IPS-NIHi11 (cell line): ENCODE results near the gene ADAMTS17.

Experiments used
- DNase-seq: peaks from one replicate; pipeline ENCODE4 v3.0.0; 2012; ENCODE audit warnings: mixed read lengths, low spot score

Gene ADAMTS17

DNA sequence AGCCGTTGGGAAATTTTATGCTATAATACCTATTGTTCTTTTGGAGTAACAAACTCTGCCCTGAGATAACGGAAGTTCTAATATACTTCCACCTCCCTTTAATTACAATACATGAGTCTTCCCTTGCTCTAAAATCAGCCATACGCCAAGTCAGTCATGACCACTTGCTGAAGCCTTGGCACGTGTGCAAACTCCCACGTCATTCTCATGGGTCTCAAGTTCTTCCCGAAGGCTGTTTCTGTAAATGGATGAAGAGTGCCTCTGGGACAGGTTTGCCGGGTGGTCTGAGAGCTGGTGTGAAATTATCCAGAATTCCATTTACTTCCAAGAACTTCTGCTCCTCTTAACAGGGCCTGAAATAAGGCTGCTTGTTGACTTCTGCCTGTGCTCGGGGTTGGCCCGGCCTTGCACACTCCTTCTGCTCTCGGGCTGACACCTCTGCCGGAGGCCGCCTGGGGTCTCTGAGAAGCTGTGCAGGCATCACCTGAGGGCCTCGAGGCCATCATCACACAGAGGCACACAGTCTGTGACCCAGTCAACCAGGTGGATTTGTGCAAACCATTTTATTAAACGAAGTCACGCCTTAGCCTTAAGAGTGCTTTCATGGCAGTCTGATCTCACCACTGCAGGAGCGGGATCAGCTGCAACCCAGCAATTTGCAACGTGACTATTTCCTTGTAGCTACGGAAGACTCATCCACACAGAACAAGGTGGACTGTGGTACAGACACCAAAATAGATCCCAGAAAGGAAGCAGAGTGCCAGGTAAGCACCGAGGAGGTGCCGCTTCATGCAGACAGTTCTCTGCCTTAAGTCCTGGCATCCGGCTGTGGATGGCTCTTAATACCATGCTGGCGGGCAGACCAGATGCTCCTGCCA lies 120.1 kb downstream of the ADAMTS17 start:
- DNase-seq, result no peak

DNA sequence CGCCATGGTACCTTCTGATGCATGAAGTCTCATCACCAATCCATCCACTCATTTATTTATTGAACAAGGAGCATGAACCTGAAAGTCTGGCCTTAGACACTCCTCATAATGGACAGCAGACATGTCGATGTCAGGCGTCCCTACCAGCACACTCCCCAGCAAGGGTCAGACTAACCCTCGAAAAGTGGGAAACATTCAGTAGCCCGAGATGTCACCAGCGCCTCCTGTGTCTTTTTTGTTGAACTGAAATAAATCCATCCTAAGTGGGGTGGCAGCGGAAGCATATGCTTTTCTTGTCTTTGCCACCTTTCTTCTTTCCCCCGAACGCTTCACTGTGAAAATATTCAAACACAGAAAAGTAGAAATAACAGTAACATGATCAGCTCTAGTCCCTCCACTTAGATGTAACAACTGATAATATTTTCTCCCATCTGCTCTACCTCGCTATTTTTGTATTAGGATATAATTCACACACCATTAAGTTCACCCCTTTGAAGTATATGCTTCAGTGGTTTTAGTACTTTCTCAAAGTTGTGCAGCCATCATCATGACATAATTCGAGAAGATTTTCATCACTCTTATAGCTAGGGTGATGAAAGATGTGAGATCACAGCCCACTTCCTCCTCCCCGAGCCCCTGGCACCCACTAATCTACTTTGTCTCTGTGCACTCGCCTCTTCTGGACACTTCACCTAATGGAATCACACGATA lies 121.6 kb downstream of the ADAMTS17 start:
- no peak for DNase-seq

DNA sequence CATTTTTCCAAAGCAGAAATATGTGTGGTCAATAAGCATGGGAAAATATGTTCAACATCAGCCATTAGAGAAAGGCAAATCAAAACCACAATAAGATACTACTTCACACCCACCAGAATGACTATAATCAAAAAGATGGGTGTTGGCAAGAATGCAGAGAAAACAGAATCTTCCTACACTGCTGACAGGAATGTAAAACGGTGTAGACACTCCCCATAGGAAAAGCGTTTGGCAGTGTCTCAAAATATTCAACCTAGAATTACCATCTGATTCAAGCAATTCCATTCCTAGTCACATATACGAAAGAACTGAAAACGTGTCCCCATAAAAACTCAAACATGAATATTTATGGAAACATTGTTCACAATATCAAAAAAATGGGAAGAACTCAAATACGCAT lies 123.3 kb downstream of the ADAMTS17 start:
- no peak for DNase-seq

DNA sequence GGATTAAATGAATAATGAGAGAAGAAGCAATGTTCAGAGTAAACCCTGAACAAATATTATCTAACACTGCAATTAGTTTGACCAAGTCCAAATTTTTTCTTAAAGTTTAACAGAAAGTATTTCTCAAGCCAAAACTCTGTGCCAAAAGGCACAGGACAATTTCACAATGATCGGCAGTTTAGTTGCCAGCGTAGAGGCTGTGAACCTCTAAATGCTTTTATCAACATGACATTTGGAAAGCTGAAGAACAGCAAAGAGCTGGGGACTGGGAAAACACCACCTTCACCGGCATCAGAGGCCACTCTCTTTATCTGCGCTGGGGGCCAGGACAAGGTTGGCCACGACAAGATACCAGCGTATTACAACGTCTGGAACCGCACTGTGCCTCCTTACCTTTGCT lies 125.6 kb downstream of the ADAMTS17 start:
- no peak for DNase-seq

DNA sequence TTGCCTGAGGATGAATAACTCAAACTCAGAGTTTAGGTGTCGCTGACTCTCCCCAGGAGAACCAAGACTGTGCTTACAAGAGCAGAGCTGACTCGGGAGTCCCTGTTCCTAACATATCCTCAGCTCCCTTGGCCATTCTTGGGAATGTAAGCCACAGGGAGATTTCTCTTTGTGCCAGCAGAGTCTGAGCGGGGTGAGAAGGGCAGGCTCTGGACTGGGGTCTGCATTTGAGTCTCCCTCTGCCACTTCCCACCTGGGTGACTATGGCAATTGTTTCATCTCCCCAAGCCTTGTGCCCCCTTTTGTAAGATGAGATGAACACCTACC lies 126.0 kb downstream of the ADAMTS17 start:
- no peak for DNase-seq

DNA sequence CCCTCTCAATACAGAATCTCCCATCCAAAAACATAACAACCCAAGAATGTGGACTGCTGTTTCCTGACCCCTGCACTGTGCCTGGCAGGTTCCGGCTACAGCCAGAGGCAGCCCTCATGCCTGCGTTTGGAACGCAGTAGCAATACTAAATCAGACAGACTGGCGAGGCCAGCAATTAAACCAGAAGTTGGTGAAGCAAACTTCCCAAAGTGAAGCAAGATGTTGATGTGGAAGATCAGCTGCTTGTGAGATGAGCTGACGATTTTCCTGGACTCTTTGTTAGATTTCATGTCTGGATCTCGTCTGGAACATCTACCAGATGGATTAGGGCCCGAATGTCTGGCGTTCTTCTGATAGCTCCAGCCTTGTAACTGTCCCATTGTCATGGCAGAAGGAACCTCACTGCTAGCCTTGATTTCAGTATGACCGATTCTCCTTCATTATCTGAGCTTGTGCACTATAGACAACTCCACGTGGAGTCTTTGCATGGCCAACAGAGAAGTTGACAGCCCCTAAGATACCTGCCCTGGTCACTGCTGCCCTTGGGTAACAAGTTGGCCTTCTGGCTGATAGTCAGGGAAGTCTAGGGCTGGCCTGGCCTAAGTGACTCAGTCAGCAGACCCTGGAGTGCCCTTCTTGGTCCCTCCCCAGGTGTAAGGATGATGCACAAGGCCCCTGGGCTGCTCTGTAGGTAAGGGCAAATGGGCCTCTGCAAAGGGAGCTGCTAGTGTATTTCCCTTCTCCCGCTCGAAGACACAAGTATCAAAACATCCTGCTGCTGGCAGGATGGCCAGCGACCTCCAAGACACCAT lies 126.5 kb downstream of the ADAMTS17 start:
- DNase-seq, result no peak

DNA sequence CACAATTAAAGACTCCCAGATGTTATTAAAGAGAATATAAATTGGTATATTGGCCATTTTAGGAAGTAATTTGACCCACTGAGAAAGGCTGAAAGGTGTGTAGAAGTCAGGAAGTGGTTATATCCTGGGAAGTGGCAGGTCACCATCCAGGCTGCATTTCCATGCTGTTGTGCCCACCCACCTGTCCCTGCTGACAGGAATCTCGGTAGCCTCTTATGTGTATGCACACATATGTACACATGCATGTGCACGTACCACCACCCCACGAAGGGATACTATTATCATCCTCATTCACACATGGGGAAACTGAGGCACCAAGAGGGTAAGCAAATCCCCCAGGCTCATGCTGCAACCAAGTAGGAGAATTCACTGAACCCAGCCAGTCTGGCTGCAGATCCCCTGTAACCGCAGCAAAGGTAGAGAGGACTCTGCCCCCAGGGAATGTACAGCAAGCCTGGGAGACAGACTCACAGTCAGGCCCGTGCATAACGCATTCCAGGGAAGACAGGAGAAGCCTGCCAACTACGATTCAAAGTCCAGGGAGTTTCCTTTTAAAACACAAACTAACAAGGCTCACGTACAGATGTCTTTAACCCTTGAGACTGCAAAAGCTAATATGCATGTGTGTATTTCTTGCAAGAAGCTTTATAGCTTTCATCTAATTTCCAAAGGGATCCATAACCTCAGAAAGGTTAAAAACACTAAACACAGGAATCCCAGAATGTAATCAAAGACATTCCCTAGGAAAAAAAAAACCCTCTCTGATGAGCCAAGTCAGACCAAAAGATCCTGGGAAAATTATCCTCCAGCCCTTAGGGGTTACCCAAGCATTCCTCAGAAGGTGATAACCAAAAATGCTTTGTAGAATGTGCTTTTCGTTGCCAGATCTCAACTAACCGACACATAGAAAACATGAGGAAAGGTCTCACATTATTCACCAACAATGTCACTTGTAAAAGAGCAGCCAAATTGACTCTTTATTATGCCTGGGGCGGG lies 129.6 kb downstream of the ADAMTS17 start:
- DNase-seq, result no peak

DNA sequence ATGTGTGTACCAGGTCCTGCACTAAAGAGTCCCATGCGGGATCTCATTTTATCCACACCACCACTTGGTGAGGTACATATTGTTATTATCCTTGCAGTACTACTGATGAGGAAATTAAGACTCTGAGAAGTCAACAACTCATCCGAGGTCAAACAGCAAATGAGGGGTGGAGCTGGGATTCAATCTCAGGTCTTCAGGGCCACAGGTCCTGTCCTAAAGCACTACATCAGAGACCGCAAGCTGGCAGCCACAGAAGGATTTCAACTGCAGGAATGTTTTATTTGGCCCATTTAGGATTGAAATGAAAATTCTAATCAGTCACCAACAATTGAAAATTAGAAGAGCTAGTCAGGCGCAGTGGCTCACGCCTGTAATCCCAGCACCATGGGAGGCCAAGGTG lies 131.4 kb downstream of the ADAMTS17 start:
- DNase-seq, result no peak

DNA sequence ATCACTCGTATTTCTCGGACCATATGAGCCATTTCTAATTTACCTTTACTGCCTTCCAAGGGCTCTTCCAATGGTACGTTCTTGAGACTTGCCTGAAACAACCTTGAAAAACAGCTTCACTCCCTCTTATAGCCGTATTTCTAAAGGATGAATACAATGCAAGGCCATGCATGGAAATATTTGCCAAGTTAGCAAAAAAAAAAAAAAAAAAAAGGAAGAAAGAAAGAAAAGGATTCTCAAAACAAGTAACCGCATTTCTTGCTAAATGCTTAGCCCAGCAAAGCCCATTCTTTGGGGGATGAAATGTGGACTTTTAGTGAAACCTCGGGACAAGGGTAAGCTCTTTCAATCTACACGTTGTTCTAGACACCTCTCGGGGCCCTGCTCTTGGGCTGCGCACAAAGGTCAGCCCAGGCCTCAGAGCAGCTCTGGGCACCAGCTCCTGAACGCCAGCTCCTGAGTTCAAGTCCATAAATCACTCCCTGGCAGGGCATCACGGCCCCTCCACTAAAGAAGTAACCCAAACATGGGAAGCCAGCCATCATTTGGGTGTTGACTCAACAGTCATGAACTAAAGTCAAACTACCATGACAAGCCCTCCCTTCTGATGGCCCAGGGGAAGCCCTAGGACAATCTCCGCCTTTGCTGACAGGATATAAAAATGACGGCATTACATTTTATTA lies 132.7 kb downstream of the ADAMTS17 start:
- DNase-seq, result no peak

DNA sequence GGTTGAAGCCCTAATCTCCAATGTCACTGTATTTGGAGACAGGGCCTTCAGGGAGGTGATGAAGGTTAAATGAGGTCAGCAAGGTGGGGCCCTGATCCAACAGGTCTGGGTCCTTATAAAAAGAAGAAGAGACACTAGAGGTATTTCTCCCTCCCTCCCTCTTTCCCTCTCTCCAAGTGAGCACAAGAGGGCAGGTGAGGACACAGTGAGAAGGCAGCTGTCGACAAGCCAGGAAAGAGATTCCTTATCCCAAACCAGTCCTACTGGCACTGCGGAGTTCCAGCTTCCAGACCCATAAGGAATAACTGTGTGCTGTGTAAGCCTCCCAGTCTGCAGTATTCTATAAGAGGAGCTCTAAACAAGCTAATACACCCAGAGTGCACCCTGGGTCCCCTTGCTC lies 134.7 kb downstream of the ADAMTS17 start:
- no peak for DNase-seq

DNA sequence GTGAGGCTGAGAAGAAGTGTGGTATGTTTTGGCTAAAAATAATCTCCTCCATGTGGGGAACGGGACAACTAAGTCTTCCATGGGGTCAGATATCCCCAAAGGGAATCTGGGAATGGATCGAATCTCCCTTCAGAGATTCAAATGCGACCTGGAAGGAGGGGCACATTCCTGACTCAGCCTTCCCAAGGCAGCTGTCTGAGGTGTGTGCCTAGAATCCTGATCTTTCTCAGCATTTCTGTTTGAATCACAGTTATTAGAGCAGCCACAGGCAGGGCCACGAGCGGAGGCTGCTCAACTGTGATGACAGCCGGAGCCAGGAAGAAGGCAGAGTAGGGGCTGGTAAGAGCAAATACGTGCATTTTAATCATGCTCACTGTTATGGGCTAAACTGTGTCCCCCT lies 135.1 kb downstream of the ADAMTS17 start:
- peak; percentile 43 for DNase-seq

DNA sequence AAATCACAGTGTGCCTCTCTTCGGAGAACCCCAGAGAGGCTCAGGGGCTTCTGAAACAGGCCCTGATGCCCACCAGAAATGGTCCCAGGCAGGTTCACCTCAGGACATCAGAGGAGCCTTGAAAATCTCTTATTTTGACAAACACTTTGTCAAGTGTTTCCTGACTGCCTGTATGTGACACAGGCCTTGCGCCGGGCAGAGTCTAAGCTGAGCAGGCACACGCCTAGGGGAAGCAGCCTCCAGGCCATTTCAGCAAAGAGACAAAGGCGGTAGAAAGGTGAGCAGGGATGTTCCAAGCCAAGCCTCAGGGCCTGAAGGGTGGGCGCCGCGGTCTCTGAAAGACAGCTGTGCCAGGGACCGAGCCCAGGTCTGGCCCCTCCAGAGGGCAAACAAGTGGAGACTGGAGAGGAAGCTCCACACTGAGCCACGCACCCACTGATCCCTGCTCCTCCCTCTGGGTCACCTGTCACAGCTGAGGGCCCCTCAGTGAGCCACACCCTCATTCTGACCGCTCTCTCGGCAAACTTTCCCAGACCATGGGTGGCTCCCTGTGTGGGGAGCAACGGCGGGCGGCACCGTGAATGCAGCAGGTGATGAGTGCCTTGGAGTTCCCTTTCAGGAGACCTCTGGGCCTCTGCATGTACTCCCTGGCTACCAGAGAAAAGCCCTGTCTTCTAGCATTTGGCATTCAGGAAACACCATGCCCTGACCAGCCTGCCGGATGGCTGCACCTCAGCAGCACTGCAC lies 136.1 kb downstream of the ADAMTS17 start:
- DNase-seq, result no peak

DNA sequence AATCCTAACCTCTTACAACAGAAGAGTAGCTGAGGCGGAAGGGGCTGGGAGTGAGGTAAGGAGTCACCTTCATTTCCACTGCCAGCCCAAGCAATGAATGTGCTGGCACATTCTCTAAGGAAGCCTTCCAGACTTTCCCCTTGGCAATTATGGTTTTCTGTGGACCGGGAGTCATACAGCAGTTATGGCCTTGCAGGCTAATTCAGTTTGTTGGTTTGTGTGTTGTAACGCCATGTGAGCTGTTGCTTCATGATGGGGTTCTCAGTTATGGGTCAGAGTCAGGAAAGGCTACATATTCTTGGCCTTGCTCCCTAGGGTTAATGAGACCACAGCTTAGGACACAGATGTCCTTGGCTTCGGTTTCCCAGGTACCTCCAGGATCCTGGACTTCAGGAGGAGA lies 137.0 kb downstream of the ADAMTS17 start:
- DNase-seq, result no peak

DNA sequence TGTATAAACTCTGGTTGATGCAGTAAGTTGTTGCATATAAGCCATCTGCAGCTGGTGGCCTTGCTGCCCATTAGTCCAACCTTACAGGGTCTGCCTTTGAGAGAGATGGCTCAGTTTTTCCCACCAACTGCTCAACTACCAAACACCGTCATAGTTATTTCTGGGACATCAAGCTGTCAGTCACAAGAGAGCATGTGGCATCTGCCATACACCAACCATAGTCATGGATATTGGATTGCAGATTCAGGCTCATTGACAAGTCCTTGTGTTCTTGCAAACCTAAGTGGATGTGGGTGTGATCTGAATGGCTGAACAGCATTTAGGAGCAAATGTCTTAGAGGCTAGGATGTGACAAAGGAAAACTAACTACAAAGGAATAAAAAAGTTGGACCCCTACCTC lies 137.6 kb downstream of the ADAMTS17 start:
- DNase-seq, result no peak

DNA sequence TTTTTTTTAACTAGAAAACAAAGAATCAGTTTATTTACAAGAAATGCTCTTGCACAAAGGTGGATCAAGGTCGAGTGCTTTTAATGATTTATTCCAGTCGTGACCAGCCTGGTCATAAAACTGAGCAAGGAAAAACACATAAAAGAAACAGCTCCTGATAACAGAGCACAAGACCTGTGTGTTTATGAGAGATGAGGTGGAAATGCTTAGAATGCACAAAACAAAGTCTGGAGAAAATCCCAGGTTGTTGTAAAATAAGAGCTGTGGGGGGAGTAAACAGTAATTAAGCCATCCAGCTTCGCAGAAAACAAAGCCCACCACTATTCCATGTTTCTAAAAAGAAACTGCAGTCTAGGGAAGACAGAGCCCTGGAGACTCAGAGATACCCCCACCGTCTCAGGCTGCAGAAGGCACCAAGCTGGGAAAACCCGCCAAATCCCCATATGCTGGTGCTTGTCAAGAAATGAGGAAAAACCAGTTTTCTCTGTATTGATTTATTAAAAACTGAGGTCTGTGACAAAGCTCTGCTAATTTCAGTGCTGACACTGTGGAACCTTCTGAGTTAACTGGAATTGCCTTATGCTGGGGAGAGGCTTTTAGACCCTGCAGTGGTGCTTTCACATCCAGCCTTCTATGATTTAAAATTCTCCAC lies 139.3 kb downstream of the ADAMTS17 start:
- no peak for DNase-seq

DNA sequence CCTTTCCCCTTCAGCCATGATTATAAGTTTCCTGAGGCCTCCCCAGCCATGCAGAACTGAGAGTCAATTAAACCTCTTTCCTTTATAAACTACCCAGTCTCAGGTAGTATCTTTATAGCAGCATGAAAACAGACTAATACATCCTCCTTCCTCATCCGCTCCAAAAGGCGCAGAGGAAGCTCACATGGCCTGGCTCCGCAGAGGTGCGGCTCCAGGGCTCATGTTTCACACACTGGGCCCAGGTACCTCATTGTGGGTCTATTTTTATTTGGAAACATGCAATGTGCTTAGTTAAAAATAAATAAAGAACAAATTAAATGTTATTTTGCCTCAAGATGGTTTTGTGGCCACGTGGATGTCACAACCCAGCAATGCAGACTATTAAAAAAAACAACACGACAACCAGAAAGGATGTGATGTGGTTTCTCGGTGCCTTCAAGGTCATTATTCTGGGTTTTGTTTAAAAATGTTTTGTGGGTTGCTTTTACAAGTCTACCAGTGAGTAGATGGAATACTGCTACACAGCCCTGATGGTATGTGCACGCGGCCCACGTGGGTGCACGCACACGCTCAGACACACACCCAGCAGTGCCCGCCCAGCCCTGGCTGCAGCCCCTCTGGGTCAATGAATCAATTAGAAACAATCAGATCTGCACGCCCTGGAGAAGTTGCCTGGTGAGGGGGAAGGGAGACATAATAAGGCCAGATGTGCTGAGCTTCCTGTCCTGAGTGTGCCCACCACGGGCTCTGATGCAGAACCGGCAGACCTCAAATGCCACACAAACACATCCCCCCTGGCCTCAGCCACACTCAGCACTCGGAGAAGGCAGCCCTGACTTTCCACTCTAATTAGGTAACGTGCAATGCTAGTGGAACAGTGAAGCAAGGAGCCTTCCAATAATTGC lies 140.1 kb downstream of the ADAMTS17 start:
- no peak for DNase-seq

DNA sequence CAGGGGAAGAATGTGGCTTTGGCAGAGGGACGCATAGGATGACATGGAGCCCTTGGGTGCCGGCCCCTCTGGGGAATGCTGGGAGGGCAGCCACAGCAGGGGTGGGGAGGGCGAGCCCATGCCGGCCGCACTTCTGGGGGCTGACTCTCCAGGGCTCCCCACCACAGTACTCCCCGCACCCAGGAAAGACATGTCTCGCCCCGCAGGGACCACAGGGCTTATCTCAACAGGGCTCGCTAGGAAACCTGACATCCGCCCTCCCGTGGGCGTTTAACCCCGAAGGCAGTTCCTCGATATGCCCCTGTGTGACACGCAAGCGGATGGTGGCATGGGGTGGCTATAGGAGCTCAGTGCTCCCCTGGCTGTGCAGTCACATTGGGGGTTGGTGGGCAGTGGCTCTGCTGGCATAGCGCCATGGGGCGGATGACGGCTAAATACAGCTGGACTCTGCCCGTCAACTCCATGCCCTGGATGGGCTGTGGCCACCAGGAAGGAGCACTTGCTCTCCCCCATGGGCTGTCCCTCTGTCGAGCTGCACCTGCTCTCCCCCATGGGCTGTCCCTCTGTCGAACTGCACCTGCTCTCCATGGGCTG lies 141.4 kb downstream of the ADAMTS17 start:
- DNase-seq, result no peak

DNA sequence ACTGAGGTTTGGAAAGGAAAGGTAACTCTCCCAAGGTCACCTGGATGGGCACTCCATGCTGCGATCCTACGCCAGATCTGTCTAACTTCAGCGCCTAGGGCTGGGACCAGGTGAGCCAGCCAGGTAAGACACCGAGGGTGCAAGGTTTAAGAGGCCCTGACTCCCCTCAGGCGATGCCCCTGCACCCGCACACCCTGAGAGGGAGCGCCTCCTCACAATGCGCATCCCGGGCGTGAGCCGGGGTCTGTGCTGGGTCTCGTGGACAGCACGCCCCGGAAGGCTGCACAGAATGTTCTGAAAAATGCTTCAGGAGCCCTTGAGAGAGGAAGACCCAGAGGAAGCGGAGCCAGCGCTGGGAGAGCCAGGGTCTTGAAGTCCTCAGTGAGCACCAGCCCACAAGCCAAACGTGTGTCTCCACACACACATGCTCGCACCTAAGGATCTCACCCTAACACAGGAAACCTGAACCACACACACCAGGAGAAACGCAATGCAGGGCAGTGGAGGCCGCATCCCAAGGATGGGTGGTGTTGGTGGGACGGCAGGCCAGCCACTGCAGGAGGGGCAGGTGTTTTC lies 142.0 kb downstream of the ADAMTS17 start:
- no peak for DNase-seq
